KMS-11 (cell line): ENCODE measurements around the gene OTOA.
"Not testable (repeated sequence)": the region's sequence is repeated elsewhere in the genome, so short reads cannot be mapped to it uniquely, and the experiment has no call there.

ENCODE experiments used
- H2AFZ ChIP-seq: fragments of 200-600 bp; sonication (generic); 2 replicates; pipeline ENCODE4 v1.6.1; 2016; ENCODE audit warnings: antibody characterized with exemption, mixed run types, low read depth
- H3K27ac ChIP-seq: fragments of 200-600 bp; sonication (generic); 2 replicates; pipeline ENCODE4 v1.6.1; 2016; ENCODE audit warnings: mild to moderate bottlenecking, mixed run types
- H3K27me3 ChIP-seq: fragments of 200-600 bp; sonication (generic); 2 replicates; pipeline ENCODE4 v1.6.1; 2017; ENCODE audit warnings: mild to moderate bottlenecking, low read depth, mixed run types, moderate library complexity; ENCODE audit not compliant: insufficient read depth
- H3K36me3 ChIP-seq: fragments of 200-600 bp; sonication (generic); 2 replicates; pipeline ENCODE4 v1.6.1; 2017; ENCODE audit warnings: mild to moderate bottlenecking, mixed run types; ENCODE audit not compliant: insufficient read depth
- H3K4me1 ChIP-seq: fragments of 200-600 bp; sonication (generic); 2 replicates; pipeline ENCODE4 v1.6.1; 2016; ENCODE audit warnings: mild to moderate bottlenecking, low read depth, mixed run types; ENCODE audit not compliant: poor library complexity, severe bottlenecking
- H3K4me2 ChIP-seq: fragments of 200-600 bp; sonication (generic); 2 replicates; pipeline ENCODE4 v1.7.0; 2016; ENCODE audit warnings: mild to moderate bottlenecking, mixed run types
- H3K4me3 ChIP-seq: fragments of 200-600 bp; sonication (generic); IDR thresholded peaks from 2 replicates; pipeline ENCODE4 v1.6.1; 2017; ENCODE audit warnings: low read depth, low read length, mixed read lengths; ENCODE audit not compliant: insufficient read depth
- H3K79me2 ChIP-seq: fragments of 200-600 bp; sonication (generic); 2 replicates; pipeline ENCODE4 v1.6.1; 2016; ENCODE audit warnings: low read depth, mixed run types; ENCODE audit not compliant: insufficient read depth
- H3K9ac ChIP-seq: fragments of 200-600 bp; sonication (generic); 2 replicates; pipeline ENCODE4 v1.6.1; 2016; ENCODE audit warnings: mild to moderate bottlenecking, mixed run types
- H4K20me1 ChIP-seq: fragments of 200-600 bp; sonication (generic); 2 replicates; pipeline ENCODE4 v1.6.1; 2016; ENCODE audit warnings: mild to moderate bottlenecking, mixed run types; ENCODE audit not compliant: insufficient read depth
- CTCF ChIP-seq: fragments of 200-600 bp; sonication (generic); conservative IDR thresholded peaks from 2 replicates; pipeline ENCODE4 v1.6.1; 2017; ENCODE audit warnings: low read depth, mild to moderate bottlenecking, antibody characterized with exemption, low read length, moderate library complexity, mixed read lengths

The OTOA gene

GRCh38 chr16:21634216-21634615 is 29.6 kb upstream of the OTOA start:
- H2AFZ ChIP-seq = no peak overlapping the region
- H3K9ac ChIP-seq = no peak overlapping the region
- no peaks in the 10 kb centered on the region for H4K20me1 ChIP-seq
- H3K27ac ChIP-seq = no peak overlapping the region
- H3K4me1 ChIP-seq = peaks cover 22% of the 10 kb centered on the region
- H3K27me3 ChIP-seq = no peaks in the 10 kb centered on the region
- no peak overlapping the region for H3K4me3 ChIP-seq
- no peaks in the 10 kb centered on the region for H3K79me2 ChIP-seq
- no peak for TF ChIP-seq CTCF
- no peaks in the 10 kb centered on the region for H3K36me3 ChIP-seq
- H3K4me2 ChIP-seq = no peak overlapping the region

- not testable (repeated sequence) for H3K27me3 ChIP-seq, H2AFZ ChIP-seq, H3K27ac ChIP-seq, H3K9ac ChIP-seq, H4K20me1 ChIP-seq, H3K4me2 ChIP-seq, H3K36me3 ChIP-seq, H3K4me3 ChIP-seq, H3K79me2 ChIP-seq
- peaks cover 22% of the 10 kb centered on the region for H3K4me1 ChIP-seq
Measured at GRCh38 chr16:21635694-21636093, 28.1 kb upstream of the OTOA start.

- Histone ChIP-seq H3K27ac (no peak overlapping the region), H3K36me3 (no peaks in the 10 kb centered on the region), H3K79me2 (no peaks in the 10 kb centered on the region), H2AFZ (no peak overlapping the region), H3K4me2 (no peak overlapping the region), H3K4me3 (no peak overlapping the region), H3K27me3 (no peaks in the 10 kb centered on the region), H3K4me1 (peaks cover 14% of the 10 kb centered on the region), H3K9ac (no peak overlapping the region), H4K20me1 (no peaks in the 10 kb centered on the region)
- TF ChIP-seq CTCF = no peak
Measured at GRCh38 chr16:21637032-21637968, 26.5 kb upstream of the OTOA start.

GRCh38 chr16:21638573-21638975 is 25.2 kb upstream of the OTOA start:
- Histone ChIP-seq H3K4me1 (peaks cover 24% of the 10 kb centered on the region), H3K27ac (no peak overlapping the region), H3K4me2 (no peak overlapping the region), H3K9ac (no peak overlapping the region), H3K27me3 (no peaks in the 10 kb centered on the region), H3K79me2 (no peaks in the 10 kb centered on the region), H2AFZ (no peak overlapping the region), H3K4me3 (no peak overlapping the region), H3K36me3 (no peaks in the 10 kb centered on the region), H4K20me1 (no peaks in the 10 kb centered on the region)
- TF ChIP-seq CTCF = no peak

GRCh38 chr16:21639493-21639892 is 24.3 kb upstream of the OTOA start:
- Histone ChIP-seq H3K36me3 (no peaks in the 10 kb centered on the region), H3K9ac (no peak overlapping the region), H3K27me3 (no peaks in the 10 kb centered on the region), H3K4me3 (no peak overlapping the region), H2AFZ (no peak overlapping the region), H3K4me2 (no peak overlapping the region), H3K79me2 (no peaks in the 10 kb centered on the region), H3K27ac (no peak overlapping the region), H3K4me1 (peaks cover 33% of the 10 kb centered on the region), H4K20me1 (no peaks in the 10 kb centered on the region)
- no peak for TF ChIP-seq CTCF
